ENCODE results near the gene HLTF.
A peak's percentile ranks its signal among the peaks of the same experiment; 100 is the strongest.

The HLTF gene

GRCh38 chr3:149018247-149018646 lies 68.1 kb downstream of the HLTF start:
- no peak for TF ChIP-seq CTCF (IDR thresholded peaks at IDR 0.05; ENCODE audit: low read depth, low read length)
- DNase-seq (ENCODE audit: extremely low read depth, low read depth), result no peak

GRCh38 chr3:149016669-149017541 lies 69.4 kb downstream of the HLTF start:
- peak; percentile 45 for DNase-seq (ENCODE audit: extremely low read depth, low read depth)
- TF ChIP-seq CTCF (IDR thresholded peaks at IDR 0.05; ENCODE audit: low read depth, low read length), result no peak

- TF ChIP-seq CTCF (IDR thresholded peaks at IDR 0.05; ENCODE audit: low read depth, low read length), result no peak
Observed at GRCh38 chr3:149016242-149016641, 70.1 kb downstream of the HLTF start.

GRCh38 chr3:149015393-149015792 lies 70.9 kb downstream of the HLTF start:
- TF ChIP-seq CTCF (IDR thresholded peaks at IDR 0.05; ENCODE audit: low read depth, low read length), result no peak
- no peak for DNase-seq (ENCODE audit: extremely low read depth, low read depth)

More at GRCh38 chr3:149016242-149016641, 70.1 kb downstream of the HLTF start:
- DNase-seq (ENCODE audit: extremely low read depth, low read depth), result no peak

- DNase-seq (ENCODE audit: extremely low read depth, low read depth), result no peak
- no peak for TF ChIP-seq CTCF (IDR thresholded peaks at IDR 0.05; ENCODE audit: low read depth, low read length)
Observed at GRCh38 chr3:149013726-149014125, 72.6 kb downstream of the HLTF start.

- no peak for TF ChIP-seq CTCF (IDR thresholded peaks at IDR 0.05; ENCODE audit: low read depth, low read length)
- DNase-seq (ENCODE audit: extremely low read depth, low read depth), result no peak
Observed at GRCh38 chr3:149011676-149012075, 74.7 kb downstream of the HLTF start.

- no peak for TF ChIP-seq CTCF (IDR thresholded peaks at IDR 0.05; ENCODE audit: low read depth, low read length)
- DNase-seq (ENCODE audit: extremely low read depth, low read depth), result no peak
Observed at GRCh38 chr3:149010966-149011365, 75.4 kb downstream of the HLTF start.
